Posterior cingulate gyrus (tissue), 11 donors: ENCODE measurements around the gene OR52E1.
"Not testable (repeated sequence)": the region's sequence is repeated elsewhere in the genome, so short reads cannot be mapped to it uniquely, and the experiment has no call there.

ENCODE experiments used
- DNase-seq, 10 donors: peaks; one replicate each; pipeline versions ENCODE4 v3.0.0 to v3.0.0-alpha.2; 2020 to 2021; ENCODE audit warnings: mixed read lengths in 3 of 10
- intact Hi-C: fragments of 100-400 bp; cut with DNase I; formaldehyde crosslinking; loops from one replicate; pipeline ENCODE4 v1.15.1; 2023

OR52E1 gene

GRCh38 chr11:5069272-5069671 is at the start of gene OR52E1:
OR52E1 (plus strand) TSS chr11:5069572.
- no peak for DNase-seq
- intact Hi-C loops, result no loop called here

- intact Hi-C loops, result no loop called here
- DNase-seq, result no peak
These were observed 47.4 kb upstream of the OR52E1 start for GRCh38 chr11:5021996-5022395.

GRCh38 chr11:5036669-5037068 is 32.7 kb upstream of the OR52E1 start:
- intact Hi-C loops, result no loop called here
- no peak for DNase-seq

- intact Hi-C loops, result no loop called here
These were observed 31.4 kb upstream of the OR52E1 start for GRCh38 chr11:5037926-5038325.

GRCh38 chr11:5038341-5038740 is 31.0 kb upstream of the OR52E1 start:
- intact Hi-C loops, result no loop called here
- no peak for DNase-seq

More at GRCh38 chr11:5037926-5038325, 31.4 kb upstream of the OR52E1 start:
- no peak for DNase-seq

GRCh38 chr11:5040876-5041275 is 28.5 kb upstream of the OR52E1 start:
- intact Hi-C loops, result no loop called here
- no peak for DNase-seq

DNA sequence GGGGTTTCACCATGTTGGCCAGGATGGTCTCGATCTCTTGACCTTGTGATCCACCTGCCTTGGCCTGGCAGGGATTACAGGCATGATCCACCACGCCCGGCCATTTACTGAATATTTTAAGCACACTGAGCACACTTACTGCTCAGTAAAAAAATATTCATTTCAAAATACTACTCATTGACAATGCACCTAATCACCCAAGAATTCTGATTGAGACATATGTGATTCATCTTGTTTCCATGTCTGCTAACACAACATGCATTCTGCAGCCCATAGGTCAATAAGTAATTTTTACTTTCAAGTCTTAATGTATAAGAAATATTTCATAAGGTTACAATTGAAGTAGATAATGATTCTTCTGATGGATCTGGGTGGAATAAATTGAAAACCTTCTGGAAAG is 27.3 kb upstream of the OR52E1 start:
- DNase-seq, result no peak
- intact Hi-C loops, result no loop called here

DNA sequence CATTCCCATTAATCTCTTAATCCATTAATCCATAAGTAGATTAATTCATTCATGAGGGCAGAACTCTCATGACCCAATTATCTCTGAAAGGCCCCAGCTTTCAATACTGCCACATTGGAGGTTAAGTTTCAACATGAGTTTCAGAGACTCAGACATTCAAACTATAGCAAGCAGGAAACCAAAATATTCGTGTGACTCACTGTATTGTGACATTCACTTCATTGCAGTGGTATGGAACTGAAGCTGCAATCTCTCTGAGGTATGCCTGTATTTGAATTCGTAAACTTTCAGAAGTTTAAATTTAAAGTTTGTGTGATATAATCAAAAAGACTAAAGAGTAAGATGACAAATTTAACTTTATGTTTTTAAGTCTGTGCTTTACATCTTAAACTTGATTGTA is 26.0 kb upstream of the OR52E1 start:
- intact Hi-C loops, result no loop called here
- no peak for DNase-seq

GRCh38 chr11:5046226-5046625 is 23.1 kb upstream of the OR52E1 start, which contains the start of gene OR52J3:
OR52J3 (plus strand) TSS chr11:5046526; CDS start chr11:5046526, 0 bp downstream.
- no peak for DNase-seq
- intact Hi-C loops, result no loop called here

GRCh38 chr11:5046754-5047330 is 22.5 kb upstream of the OR52E1 start:
- DNase-seq, result no peak
- intact Hi-C loops, result no loop called here

- DNase-seq, intact Hi-C loops: not testable (repeated sequence)
These were observed 10.7 kb upstream of the OR52E1 start for GRCh38 chr11:5058679-5059078.

GRCh38 chr11:5059391-5059790 is 10.0 kb upstream of the OR52E1 start, which contains the start of gene OR52E2:
OR52E2 (minus strand) TSS chr11:5059627; CDS start chr11:5059627, 0 bp downstream.
- no peak for DNase-seq
- intact Hi-C loops, result no loop called here

GRCh38 chr11:5065027-5065426 is 4.3 kb upstream of the OR52E1 start:
- no peak for DNase-seq
- intact Hi-C loops, result no loop called here

- no peak for DNase-seq
- intact Hi-C loops, result no loop called here
These were observed 2.4 kb downstream of the OR52E1 start for GRCh38 chr11:5071799-5072198.

GRCh38 chr11:5081405-5081804 is 12.0 kb downstream of the OR52E1 start:
- no peak for DNase-seq
- intact Hi-C loops, result no loop called here

- intact Hi-C loops, result no loop called here
These were observed 14.2 kb downstream of the OR52E1 start for GRCh38 chr11:5083602-5084001.

DNA sequence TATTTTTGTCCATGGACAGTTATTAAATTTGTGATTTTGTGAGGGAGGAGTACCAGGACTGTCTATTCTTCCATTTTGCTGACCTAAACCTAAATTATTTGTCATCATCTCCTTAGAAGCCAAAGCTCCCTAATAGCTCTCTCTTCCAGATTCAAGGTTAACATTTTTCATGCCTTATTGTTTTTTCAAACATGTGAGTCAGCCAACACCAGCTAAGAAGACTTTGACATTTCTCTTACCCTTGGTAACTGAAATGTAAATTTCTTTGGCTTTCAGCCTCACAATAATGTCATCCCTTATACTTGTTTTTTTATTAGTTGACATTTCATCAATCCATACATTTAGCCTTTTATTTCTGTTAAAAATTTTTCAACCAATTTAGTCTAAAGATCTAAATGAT is 19.2 kb downstream of the OR52E1 start:
- no peak for DNase-seq
- intact Hi-C loops, result no loop called here

More at GRCh38 chr11:5083602-5084001, 14.2 kb downstream of the OR52E1 start:
- no peak for DNase-seq

DNA sequence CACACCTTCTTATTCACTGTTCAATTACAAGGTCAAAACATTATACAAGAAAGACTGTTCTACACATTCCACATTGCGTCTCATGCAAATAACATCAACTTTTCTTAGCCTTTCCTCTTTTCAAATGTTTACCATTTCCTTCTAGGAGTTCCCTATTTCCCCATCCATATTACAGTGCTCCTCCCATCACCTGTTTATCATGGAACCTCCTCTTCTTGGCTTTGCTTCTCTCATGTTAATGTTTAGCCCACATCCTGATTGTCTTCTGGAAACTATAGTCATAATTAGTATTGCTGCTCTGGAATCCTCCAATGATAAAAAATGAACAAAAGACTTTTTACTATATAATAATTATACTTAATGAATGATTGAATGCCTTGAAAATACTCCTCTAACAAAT is 21.3 kb downstream of the OR52E1 start:
- intact Hi-C loops, result no loop called here
- no peak for DNase-seq

GRCh38 chr11:5092821-5093585 is 23.6 kb downstream of the OR52E1 start:
- no peak for DNase-seq
- intact Hi-C loops, result no loop called here

- intact Hi-C loops, result no loop called here
- no peak for DNase-seq
These were observed 26.6 kb downstream of the OR52E1 start for GRCh38 chr11:5096011-5096410.

GRCh38 chr11:5102246-5102645 is 32.9 kb downstream of the OR52E1 start:
- intact Hi-C loops, result no loop called here
- DNase-seq, result no peak

GRCh38 chr11:5103066-5103465 is 33.7 kb downstream of the OR52E1 start:
- intact Hi-C loops, result no loop called here
- no peak for DNase-seq
